ENCODE results near the gene LILRB3.
"Not testable (repeated sequence)": the region's sequence is repeated elsewhere in the genome, so short reads cannot be mapped to it uniquely, and the experiment has no call there.

LILRB3 gene

GRCh38 chr19:54189145-54189734, 33.6 kb downstream of the LILRB3 start, which contains the start of gene MBOAT7:
Gene MBOAT7 (minus strand): TSS chr19:54189580. CDS start chr19:54188508, 1,072 bp downstream.
- DNase-seq = no peak

GRCh38 chr19:54188215-54188871, 34.5 kb downstream of the LILRB3 start:
- DNase-seq = no peak

- DNase-seq = no peak
Measured at GRCh38 chr19:54186934-54187381, 35.8 kb downstream of the LILRB3 start.

- DNase-seq = no peak
Measured at GRCh38 chr19:54186351-54186750, 36.5 kb downstream of the LILRB3 start.

- no peak for DNase-seq
Measured at GRCh38 chr19:54183431-54183830, 39.4 kb downstream of the LILRB3 start.

GRCh38 chr19:54181894-54182293, 40.9 kb downstream of the LILRB3 start:
- not testable (repeated sequence) for DNase-seq

- no peak for DNase-seq
Measured at GRCh38 chr19:54180691-54181091, 42.1 kb downstream of the LILRB3 start.

GRCh38 chr19:54179921-54180461, 42.8 kb downstream of the LILRB3 start:
- peak; percentile 61 for DNase-seq

GRCh38 chr19:54179262-54179852, 43.5 kb downstream of the LILRB3 start:
- no peak for DNase-seq

GRCh38 chr19:54178581-54179261, 44.1 kb downstream of the LILRB3 start:
- DNase-seq = peak; percentile 36

- no peak for DNase-seq
Measured at GRCh38 chr19:54173951-54174834, 48.6 kb downstream of the LILRB3 start.

- DNase-seq = no peak
Measured at GRCh38 chr19:54173359-54173699, 49.5 kb downstream of the LILRB3 start.

GRCh38 chr19:54172471-54173358, 50.1 kb downstream of the LILRB3 start, which contains the start of gene TMC4:
Gene TMC4 (minus strand): TSS chr19:54173160. CDS start chr19:54173117, 43 bp downstream.
- DNase-seq = peak; percentile 83

GRCh38 chr19:54171736-54172431, 50.9 kb downstream of the LILRB3 start:
- not testable (repeated sequence) for DNase-seq

GRCh38 chr19:54169149-54169740, 53.6 kb downstream of the LILRB3 start:
- no peak for DNase-seq

GRCh38 chr19:54168174-54168917, 54.5 kb downstream of the LILRB3 start:
- peak; percentile 93 for DNase-seq

Measured in NCI-H1436 (cell line).